ENCODE measurements around the gene DNAJC16.
A peak's percentile ranks its signal among the peaks of the same experiment; 100 is the strongest.

DNA sequence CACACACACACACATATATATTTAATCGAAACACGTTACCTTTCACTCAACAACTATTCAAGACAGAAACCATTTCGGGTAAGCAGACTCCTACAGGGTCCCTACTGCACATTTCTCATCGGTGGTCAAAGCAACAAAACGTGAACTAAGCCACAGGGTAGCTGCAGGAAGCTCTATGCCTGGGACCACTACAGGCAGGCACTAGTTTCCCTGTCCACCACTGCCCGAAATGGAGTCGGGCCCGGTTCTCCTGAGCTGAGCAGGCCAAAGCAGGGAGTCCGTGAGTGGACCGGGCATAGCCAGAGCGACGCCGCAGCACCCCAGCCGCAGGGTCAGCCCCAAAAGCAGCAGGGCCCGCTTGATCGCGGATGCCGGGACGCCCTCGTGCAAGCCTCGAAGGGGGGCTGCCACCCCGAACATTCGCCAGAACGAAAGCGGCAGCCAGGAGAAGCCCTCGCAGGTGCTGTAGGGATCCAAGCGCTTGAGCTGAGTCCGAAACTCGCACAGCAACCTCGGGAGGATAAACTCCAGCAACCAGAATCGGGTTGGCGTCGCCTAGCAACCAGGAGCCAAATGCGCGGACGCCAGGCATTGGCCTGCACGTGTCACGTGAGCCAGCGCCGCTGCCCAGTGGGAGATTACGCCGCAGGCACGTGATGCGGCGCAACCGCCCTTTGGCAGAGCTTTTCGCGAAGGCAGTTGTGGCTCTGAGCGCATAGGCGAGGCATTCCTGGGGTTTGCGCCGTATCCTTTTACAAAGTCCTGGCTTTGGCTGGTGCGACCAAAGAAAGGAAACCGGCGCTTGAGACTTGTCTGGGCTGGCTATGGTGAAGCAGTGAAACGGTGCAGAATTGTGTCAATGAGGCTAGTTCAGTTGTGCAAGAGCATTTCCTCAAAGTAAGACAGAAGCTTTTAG, 76.7 kb downstream of the DNAJC16 start:
- peak in 1 of 2 donors; percentile 74 for TF ChIP-seq POLR2A (IDR thresholded peaks at IDR 0.05)
- TF ChIP-seq CTCF (IDR thresholded peaks at IDR 0.05) = no peak
